C4-2B (cell line): ENCODE measurements around the gene EPS8L3.

Source experiments
- ZFX ChIP-seq: fragments of 450-650 bp; IDR thresholded peaks from 2 replicates; pipeline ENCODE4 v1.6.1; 2017
- TF ChIP-seq, protein P1 (sequence below): fragments of 450-650 bp; conservative IDR thresholded peaks from 2 replicates; pipeline ENCODE4 v1.5.1; 2017; ENCODE audit warnings: mild to moderate bottlenecking

- TF ChIP-seq, protein P1, sequence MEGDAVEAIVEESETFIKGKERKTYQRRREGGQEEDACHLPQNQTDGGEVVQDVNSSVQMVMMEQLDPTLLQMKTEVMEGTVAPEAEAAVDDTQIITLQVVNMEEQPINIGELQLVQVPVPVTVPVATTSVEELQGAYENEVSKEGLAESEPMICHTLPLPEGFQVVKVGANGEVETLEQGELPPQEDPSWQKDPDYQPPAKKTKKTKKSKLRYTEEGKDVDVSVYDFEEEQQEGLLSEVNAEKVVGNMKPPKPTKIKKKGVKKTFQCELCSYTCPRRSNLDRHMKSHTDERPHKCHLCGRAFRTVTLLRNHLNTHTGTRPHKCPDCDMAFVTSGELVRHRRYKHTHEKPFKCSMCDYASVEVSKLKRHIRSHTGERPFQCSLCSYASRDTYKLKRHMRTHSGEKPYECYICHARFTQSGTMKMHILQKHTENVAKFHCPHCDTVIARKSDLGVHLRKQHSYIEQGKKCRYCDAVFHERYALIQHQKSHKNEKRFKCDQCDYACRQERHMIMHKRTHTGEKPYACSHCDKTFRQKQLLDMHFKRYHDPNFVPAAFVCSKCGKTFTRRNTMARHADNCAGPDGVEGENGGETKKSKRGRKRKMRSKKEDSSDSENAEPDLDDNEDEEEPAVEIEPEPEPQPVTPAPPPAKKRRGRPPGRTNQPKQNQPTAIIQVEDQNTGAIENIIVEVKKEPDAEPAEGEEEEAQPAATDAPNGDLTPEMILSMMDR: no peak
- no peak for TF ChIP-seq ZFX
These were observed 29.4 kb upstream of the EPS8L3 start for GRCh38 chr1:109793089-109793485.
